Right kidney (tissue), 1 donor: ENCODE data around the gene ADM5.
"Not testable (repeated sequence)": the region's sequence is repeated elsewhere in the genome, so short reads cannot be mapped to it uniquely, and the experiment has no call there.

Experiments used
- DNase-seq: peaks from one replicate; pipeline ENCODE4 v3.0.0-alpha.2; 2016

The ADM5 gene

DNA sequence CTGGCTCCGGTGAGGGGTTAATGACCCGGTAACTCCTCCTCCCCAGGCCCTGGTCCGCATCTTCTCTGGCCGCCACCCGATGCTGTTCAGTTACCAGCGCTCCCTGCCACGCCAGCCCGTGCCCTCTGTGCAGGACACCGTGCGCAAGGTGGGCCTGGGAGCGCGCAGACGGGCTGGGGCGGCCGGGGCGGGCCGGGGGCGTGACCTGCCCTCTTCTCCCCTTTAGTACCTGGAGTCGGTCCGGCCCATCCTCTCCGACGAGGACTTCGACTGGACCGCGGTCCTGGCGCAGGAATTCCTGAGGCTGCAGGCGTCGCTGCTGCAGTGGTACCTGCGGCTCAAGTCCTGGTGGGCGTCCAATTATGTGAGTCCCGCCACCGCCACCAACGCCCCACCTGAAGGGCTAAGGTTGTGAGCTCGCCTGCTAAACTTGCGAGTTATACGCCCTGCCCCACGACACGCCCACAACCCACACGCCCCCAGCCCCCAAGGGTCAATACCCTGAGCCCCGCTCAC lies 11.9 kb downstream of the ADM5 start:
- DNase-seq = no peak

DNA sequence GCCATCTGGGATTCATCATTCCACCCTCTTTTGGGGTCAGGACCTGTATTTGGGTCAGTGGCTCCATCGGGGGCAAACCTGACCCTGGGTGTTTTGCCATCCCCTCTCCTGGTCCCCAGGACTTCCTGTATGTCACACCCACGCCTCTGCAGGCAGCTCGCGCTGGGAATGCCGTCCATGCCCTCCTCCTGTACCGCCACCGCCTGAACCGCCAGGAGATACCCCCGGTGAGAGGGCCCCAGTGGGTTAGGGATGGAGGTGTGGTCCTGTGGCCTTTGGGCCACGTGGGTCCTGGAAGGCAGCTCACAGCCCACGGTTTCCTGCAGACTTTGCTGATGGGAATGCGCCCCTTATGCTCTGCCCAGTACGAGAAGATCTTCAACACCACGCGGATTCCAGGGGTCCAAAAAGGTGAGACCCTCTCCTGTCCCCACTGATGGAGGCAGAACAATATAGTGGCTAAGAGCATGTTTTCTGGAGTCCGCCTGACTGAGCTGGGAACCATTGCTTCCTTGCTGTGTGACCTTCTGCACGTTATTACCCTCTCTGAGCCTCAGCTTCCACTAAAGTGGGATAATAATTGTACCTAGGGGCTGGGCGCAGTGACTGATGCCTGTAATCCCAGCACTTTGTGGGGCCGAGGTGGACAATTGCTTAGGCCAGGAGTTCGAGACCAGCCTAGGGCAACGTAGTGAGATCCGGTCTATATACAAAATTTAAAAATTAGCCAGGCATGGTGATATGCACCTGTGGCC lies 15.7 kb downstream of the ADM5 start:
- no peak for DNase-seq

DNA sequence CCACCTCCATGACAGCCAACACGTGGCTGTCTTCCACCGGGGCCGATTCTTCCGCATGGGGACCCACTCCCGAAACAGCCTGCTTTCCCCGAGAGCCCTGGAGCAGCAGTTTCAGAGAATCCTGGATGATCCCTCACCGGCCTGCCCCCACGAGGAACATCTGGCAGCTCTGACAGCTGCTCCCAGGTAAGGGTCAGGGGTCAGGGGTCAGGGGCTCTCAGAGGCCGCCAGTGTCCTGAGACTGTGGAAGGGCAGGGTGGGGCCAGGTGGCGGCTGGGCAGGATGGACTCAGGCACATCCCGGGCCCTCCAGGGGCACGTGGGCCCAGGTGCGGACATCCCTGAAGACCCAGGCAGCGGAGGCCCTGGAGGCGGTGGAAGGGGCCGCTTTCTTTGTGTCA lies 16.5 kb downstream of the ADM5 start:
- no peak for DNase-seq

DNA sequence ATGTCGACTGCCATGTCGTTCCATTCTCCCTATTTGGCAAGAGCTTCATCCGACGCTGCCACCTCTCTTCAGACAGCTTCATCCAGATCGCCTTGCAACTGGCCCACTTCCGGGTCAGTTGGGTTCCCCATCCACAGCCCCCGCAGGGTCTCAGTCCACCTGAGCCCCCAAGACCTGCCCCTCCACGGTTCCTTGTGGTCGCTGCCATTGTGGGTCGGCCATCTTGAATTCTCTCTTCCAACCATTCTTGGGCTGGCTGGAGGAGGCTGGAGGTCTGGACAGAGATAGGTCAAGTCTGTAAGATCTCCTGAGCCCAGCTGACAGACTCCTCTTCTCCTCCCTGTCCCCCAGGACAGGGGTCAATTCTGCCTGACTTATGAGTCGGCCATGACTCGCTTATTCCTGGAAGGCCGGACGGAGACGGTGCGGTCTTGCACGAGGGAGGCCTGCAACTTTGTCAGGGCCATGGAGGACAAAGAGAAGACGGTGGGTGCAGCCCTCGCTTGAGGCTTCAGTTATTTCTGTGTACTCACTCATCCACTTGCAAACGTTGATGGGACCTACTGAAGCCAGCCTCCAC lies 21.1 kb downstream of the ADM5 start:
- no peak for DNase-seq

DNA sequence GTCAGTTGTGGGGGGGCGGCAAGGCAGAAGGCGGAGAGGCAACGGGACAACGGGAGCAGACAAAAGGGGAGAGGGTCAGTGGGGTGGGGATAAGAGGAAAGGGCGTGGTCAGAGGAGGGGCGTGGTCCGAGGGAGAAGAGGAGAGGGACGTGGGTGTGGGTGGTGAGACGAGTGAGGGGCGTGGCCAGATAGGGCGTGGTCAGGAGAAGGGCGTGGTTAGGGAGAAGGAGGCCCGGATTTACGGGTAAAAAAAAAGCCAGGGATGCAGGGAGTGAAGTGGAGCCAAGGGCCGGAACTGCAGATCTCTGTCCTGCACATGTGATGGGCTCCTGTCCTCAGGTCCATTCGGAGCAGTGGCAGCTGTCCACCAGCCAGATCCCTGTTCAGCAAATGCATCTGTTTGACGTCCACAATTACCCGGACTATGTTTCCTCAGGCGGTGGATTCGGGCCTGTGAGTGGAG lies 23.0 kb downstream of the ADM5 start:
- DNase-seq = no peak

DNA sequence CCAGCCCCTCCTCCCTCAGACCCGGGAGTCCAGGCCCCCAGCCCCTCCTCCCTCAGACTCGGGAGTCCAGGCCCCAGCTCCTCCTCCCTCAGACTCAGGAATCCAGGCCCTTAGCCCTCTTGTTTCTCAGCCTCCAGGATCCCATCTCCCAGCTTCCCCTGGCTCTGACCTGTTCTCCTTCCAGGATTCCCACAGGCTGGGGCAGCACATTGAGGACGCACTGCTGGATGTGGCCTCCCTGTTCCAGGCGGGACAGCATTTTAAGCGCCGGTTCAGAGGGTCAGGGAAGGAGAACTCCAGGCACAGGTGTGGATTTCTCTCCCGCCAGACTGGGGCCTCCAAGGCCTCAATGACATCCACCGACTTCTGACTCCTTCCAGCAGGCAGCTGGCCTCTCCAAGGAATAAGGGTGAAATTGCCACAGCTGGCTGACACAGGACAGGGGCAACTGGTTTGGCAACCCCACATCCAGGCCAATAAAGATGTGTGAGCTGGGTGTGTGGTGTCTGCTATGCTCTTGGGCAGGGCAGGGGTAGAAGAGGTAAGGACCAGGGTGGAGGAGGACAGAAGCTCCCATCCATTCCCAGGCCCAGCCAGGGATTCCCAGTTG lies 23.9 kb downstream of the ADM5 start:
- no peak for DNase-seq

DNA sequence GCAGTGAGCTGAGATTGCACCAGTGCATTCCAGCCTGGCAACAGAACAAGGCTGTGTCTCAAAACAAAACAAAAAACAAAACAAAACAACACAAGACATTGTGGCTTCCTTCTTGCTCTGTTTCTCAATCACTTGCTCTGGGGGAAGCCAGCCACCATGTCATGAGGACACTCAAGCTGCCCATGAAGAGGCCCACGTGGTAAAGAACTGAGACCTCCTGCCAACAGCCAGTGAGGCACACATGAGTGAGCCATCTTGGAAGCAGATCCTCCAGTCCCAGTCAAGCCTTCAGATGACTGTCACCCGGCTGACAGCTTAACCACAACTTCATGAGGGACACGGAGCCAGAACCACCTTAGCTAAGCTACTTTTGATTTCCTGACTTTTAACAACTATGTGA lies 26.8 kb downstream of the ADM5 start:
- no peak for DNase-seq

DNA sequence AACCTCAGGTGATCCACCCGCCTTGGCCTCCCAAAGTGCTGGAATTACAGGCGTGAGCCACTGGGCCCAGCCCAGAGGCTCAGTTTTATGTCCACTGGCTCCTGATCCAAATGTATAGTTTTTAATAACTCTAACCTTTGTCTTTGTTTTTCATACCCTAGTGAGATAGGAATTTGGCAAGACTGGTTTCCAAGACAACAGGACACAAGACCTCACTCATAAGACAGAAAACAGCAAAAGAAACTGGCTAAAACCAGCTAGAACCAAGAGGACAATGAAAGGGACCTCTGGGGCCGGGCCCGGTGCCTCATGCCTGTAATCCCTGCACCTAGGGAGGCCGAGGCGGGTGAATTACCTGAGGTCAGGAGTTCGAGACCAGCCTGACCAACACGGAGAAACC lies 29.1 kb downstream of the ADM5 start:
- DNase-seq = no peak

DNA sequence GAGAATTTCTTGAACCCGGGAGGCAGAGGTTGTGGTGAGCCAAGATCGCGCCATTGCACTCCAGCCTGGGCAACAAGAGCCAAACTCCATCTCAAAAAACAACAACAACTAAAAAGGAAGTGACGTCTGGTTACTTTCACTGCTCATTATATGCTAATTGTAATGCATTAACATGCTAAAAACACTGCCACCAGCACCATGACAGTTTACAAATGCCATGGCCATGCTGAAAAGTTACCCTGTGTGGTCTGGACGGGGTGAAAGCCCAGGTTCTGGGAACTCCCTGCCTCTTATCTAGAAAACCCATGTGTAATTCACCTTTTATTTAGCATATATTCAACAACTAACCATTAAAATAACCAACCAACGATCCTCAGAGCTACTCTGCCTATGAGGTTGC lies 29.6 kb downstream of the ADM5 start:
- no peak for DNase-seq

DNA sequence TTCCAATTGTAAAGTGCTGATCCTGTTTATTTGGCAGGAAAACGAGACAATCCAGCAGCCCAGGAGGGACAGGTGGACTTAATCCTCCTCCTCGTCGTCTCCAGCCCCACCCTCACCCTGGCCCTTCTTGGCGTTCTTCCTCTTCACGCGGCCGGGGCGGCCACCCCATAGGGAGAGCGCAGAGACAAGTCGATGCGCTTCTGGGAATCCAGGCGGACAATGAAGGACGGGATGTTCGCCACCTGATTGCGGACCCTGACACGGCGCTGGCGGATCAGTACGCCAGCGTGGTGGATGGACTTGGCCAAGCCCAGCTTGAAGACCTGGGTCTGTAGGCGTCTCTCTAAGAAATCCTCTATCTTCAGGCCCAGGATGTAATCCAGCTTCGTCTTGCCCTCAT lies 30.0 kb downstream of the ADM5 start:
- DNase-seq = not testable (repeated sequence)

DNA sequence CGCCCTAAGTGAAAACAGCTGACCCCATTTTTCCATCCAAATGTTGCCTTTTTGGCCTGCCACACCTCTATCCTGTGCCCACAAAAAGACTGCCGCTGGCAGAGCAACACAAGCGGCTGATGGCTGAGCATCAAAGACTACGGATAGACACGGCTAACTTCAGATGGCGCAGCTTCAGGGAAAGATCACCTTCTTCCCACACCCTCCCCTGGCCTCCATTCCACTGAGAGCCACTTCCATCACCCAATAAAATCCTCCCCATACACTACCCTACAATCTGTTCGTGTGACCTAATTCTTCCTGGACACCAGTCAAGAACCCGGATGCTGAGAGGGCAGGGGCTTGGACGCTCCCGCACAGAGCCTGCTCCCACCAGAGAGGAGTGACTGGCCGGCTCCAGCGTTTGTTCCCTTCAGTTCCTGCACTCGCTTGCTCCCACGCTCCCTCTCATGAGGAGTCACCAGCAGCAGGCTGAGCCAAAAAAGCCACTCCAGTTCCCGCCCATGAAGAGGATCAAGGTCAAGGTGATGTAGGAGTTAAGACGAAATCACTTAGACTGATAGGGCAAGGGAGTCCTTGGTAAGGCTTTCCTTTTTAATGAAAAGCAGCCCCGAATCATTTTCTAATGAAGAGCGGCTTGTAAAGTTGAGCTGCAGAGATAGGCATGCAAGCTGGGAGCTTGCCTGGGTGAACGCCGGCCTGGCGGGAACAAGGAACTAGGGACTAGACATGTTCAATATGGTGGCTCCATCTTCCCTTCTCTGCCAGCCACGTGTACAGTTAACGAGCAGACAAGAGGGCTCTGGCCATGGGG lies 38.0 kb downstream of the ADM5 start:
- no peak for DNase-seq

DNA sequence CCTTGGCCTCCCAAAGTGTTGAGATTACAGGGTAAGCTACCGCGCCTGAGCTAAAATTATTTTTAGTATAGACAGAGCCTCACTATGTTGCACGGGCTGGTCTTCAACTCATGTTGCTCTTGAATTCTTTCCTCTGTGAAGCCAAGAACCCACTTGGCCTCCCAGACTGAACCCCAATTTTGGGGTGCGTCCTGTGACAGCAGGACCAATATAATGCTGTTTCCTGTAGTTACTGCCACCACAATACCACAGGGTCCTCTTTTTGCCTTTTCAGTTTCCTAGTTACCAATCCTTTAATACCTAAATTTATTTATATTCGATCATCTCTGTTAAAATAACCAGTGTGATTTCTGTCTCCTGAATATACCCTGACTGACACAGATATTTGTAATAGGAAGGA lies 40.8 kb downstream of the ADM5 start:
- no peak for DNase-seq

DNA sequence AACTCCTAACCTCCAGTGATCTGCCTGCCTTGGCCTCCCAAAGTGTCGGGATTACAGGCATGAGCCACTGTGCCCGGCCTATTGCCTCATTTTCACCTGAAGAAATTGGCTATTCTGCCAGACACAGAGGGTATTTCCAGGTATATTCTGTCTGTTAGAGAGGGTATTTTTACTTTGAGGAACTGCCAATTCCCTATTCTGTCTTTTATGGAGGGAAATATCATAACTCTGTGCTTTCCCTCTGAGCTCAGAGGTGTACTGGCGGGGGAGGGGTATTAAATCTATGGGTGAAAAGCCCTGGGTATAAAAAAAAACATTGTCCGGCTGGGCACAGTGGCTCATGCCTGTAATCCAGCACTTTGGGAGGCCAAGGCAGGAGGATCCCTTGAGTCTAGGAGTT lies 48.9 kb downstream of the ADM5 start:
- DNase-seq = no peak

DNA sequence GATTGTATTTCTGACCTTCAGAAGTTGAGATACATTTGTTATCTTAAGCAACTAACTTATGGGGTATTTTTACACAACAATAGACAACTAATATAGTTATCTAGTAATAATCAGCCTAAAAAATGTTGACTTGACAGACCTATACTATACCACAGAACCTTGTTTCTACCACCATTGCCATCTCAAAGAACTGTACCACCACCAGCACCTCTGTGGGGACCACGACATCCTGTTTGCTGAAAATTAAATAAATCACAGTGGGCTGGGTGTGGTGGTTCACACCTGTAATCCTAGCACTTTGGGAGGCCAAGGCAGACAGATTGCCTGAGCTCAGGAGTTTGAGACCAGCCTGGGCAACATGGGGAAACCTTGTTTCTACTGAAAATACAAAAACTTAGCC lies 49.7 kb downstream of the ADM5 start:
- DNase-seq = no peak

DNA sequence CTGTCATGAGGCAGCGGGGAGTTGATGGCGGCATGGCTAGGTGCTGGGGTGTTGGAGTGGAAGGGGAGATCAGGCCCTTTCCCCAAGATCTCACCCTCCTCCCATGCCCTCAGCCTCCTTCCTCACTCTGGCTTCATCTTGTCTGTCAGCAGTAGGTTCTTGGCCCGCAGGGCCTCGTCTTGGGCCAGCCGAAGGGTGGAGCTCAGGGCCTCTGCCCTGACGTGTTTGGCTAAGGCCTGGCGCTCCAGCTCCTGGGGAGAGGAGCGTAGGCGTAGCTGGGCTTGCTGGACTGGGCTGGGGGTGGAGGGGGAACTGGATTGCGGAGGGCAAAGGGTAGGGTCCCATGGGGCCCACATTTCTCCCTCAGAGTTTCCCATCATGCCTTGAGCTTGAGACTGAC lies 50.5 kb downstream of the ADM5 start:
- DNase-seq = no peak
